H1 (cell line): ENCODE measurements around the gene PTPRF. TPM values are rescaled to one million over a fixed set of nuclear protein-coding genes. Genes with fewer than 3 reads are reported as not detected.
A peak's percentile ranks its signal among the peaks of the same experiment; 100 is the strongest.

Experiments used
- CTCF ChIA-PET: fragments of 300-600 bp; sonication (Branson Sonifier 250); formaldehyde crosslinking; loops from one replicate; lab custom pipeline; 2021; ENCODE audit not compliant: partially characterized antibody; lab: Charles Lee
- POLR2A ChIA-PET: fragments of 300-600 bp; sonication (Branson Sonifier 250); formaldehyde crosslinking; loops from one replicate; lab custom pipeline; 2021; ENCODE audit warnings: inconsistent platforms; ENCODE audit not compliant: partially characterized antibody; lab: Charles Lee
- DNase-seq, 2 experiments: peaks; one replicate each; pipeline versions ENCODE4 v3.0.0 to v3.0.0-alpha.2; 2010 to 2022; ENCODE audit warnings: low spot score in 2 of 2, low read depth in 1 of 2, mixed read lengths in 1 of 2
- FAIRE-seq: peaks from 2 replicates; lab custom pipeline; 2011; peaks lifted over from hg19 to GRCh38; lab: Jason Lieb, UNC
- H2AFZ ChIP-seq: 2 replicates; pipeline ENCODE4 v1.8.1; 2012; ENCODE audit warnings: low read length, inconsistent platforms
- H2AK5ac ChIP-seq: 2 replicates; pipeline ENCODE4 v1.6.1; 2013; ENCODE audit warnings: low read depth, low read length
- H2BK120ac ChIP-seq: replicated peaks from 2 replicates; pipeline ENCODE3; 2013; ENCODE audit warnings: low read depth, low read length, inconsistent platforms
- H2BK12ac ChIP-seq: 2 replicates; pipeline ENCODE4 v1.6.1; 2013; ENCODE audit warnings: low read depth, low read length
- H2BK15ac ChIP-seq: 2 replicates; pipeline ENCODE4 v1.6.1; 2013; ENCODE audit warnings: low read length
- H2BK20ac ChIP-seq: 2 replicates; pipeline ENCODE4 v1.6.1; 2013; ENCODE audit warnings: low read length
- H2BK5ac ChIP-seq: 2 replicates; pipeline ENCODE4 v1.6.1; 2013; ENCODE audit warnings: low read depth, low read length
- H3K14ac ChIP-seq: 2 replicates; pipeline ENCODE4 v1.6.1; 2013; ENCODE audit warnings: inconsistent platforms; ENCODE audit not compliant: insufficient read length
- H3K18ac ChIP-seq: 2 replicates; pipeline ENCODE4 v1.6.1; 2013; ENCODE audit warnings: low read length; ENCODE audit errors: extremely low read depth
- H3K23ac ChIP-seq: 2 replicates; pipeline ENCODE4 v1.6.1; 2013; ENCODE audit warnings: inconsistent platforms; ENCODE audit not compliant: insufficient read length
- H3K23me2 ChIP-seq: 2 replicates; pipeline ENCODE4 v1.6.1; 2013; ENCODE audit warnings: low read depth, low read length
- H3K27ac ChIP-seq: 2 replicates; pipeline ENCODE4 v1.6.1; 2011; ENCODE audit warnings: low read depth, low read length, inconsistent platforms
- H3K27me3 ChIP-seq, 4 experiments: replicated peaks in 1 of 4; 1 replicate in 1 of 4; 2 replicates in 3 of 4; pipeline versions ENCODE4 v1.6.1 to v1.8.1; 2011 to 2013; ENCODE audit warnings: low read length in 3 of 4, mild to moderate bottlenecking in 3 of 4, inconsistent platforms in 2 of 4, mixed read lengths in 2 of 4, moderate library complexity in 1 of 4; ENCODE audit not compliant: control insufficient read depth in 3 of 4, insufficient read depth in 3 of 4; ENCODE audit errors: extremely low read depth in 1 of 4
- H3K36me3 ChIP-seq, 4 experiments: 2 replicates each; pipeline versions ENCODE4 v1.6.1 to v1.8.1; 2011 to 2013; ENCODE audit warnings: mild to moderate bottlenecking in 4 of 4, low read length in 3 of 4, moderate library complexity in 2 of 4, control low read depth in 1 of 4, inconsistent platforms in 1 of 4; ENCODE audit not compliant: insufficient read depth in 4 of 4, control insufficient read depth in 2 of 4
- H3K4ac ChIP-seq: replicated peaks from 2 replicates; pipeline ENCODE3; 2013; ENCODE audit warnings: low read length, low read depth, mixed read lengths, inconsistent platforms; ENCODE audit not compliant: insufficient read length
- H3K4me1 ChIP-seq, 4 experiments: replicated peaks in 1 of 4; 1 replicate in 1 of 4; 2 replicates in 3 of 4; pipeline versions ENCODE4 v1.6.1 to v1.8.1; 2011 to 2013; ENCODE audit warnings: low read length in 3 of 4, inconsistent platforms in 2 of 4, mixed read lengths in 1 of 4; ENCODE audit not compliant: insufficient read depth in 4 of 4, control insufficient read depth in 3 of 4
- H3K4me2 ChIP-seq, 2 experiments: 2 replicates each; pipeline versions ENCODE4 v1.6.1 to v1.8.1; 2011 to 2013; ENCODE audit warnings: low read depth in 2 of 2, low read length in 2 of 2, control low read depth in 1 of 2, inconsistent platforms in 1 of 2, mild to moderate bottlenecking in 1 of 2; ENCODE audit not compliant: insufficient read depth in 1 of 2
- H3K4me3 ChIP-seq, 4 experiments: fragments of 200-600, 300-600 bp in 1 of 4; sonication (generic), shearing (Covaris generic), sonication (Bioruptor Twin) in 1 of 4; 2 replicates each; pipeline versions ENCODE4 v1.5.1 to v1.8.1; 2011 to 2016; ENCODE audit warnings: low read length in 4 of 4, low read depth in 3 of 4, control low read depth in 2 of 4, inconsistent platforms in 2 of 4, mild to moderate bottlenecking in 2 of 4, mixed read lengths in 1 of 4, moderate library complexity in 1 of 4; ENCODE audit not compliant: insufficient read depth in 2 of 4; ENCODE audit errors: extremely low read depth in 1 of 4
- H3K56ac ChIP-seq: replicated peaks from 2 replicates; pipeline ENCODE3; 2013; ENCODE audit warnings: low read depth, mild to moderate bottlenecking, mixed read lengths, low read length, inconsistent platforms; ENCODE audit not compliant: insufficient read length
- H3K79me1 ChIP-seq: 2 replicates; pipeline ENCODE4 v1.6.1; 2013; ENCODE audit warnings: low read depth, low read length, control low read depth
- H3K79me2 ChIP-seq, 2 experiments: 2 replicates each; pipeline versions ENCODE4 v1.6.1 to v1.8.1; 2012 to 2013; ENCODE audit warnings: low read length in 2 of 2, mild to moderate bottlenecking in 2 of 2, inconsistent platforms in 1 of 2; ENCODE audit not compliant: insufficient read depth in 2 of 2, control insufficient read depth in 1 of 2
- H3K9ac ChIP-seq, 4 experiments: replicated peaks in 1 of 4; 1 replicate in 1 of 4; 2 replicates in 3 of 4; pipeline versions ENCODE4 v1.6.1 to v1.8.1; 2011 to 2013; ENCODE audit warnings: low read depth in 3 of 4, low read length in 3 of 4, control low read depth in 2 of 4, mild to moderate bottlenecking in 2 of 4, moderate library complexity in 2 of 4, inconsistent platforms in 1 of 4; ENCODE audit errors: extremely low read depth in 1 of 4
- H3K9me3 ChIP-seq, 2 experiments: 2 replicates each; pipeline versions ENCODE4 v1.6.1 to v1.8.1; 2012 to 2013; ENCODE audit warnings: mild to moderate bottlenecking in 2 of 2, moderate library complexity in 2 of 2, control low read depth in 1 of 2, inconsistent platforms in 1 of 2, low read depth in 1 of 2, low read length in 1 of 2, mixed read lengths in 1 of 2; ENCODE audit not compliant: insufficient read depth in 2 of 2
- H4K20me1 ChIP-seq, 2 experiments: replicated peaks in 1 of 2; 2 replicates each; pipeline versions ENCODE3 to v1.8.1; 2011 to 2013; ENCODE audit warnings: inconsistent platforms in 2 of 2, low read length in 2 of 2, mild to moderate bottlenecking in 1 of 2; ENCODE audit not compliant: insufficient read depth in 2 of 2, control insufficient read depth in 1 of 2
- H4K5ac ChIP-seq: 2 replicates; pipeline ENCODE4 v1.6.1; 2013; ENCODE audit warnings: low read length, low read depth, mixed read lengths, inconsistent platforms; ENCODE audit not compliant: insufficient read length
- H4K8ac ChIP-seq: 2 replicates; pipeline ENCODE4 v1.8.0; 2013; ENCODE audit warnings: mild to moderate bottlenecking, moderate library complexity, low read length, inconsistent platforms; ENCODE audit not compliant: insufficient read depth; ENCODE audit errors: extremely low read depth
- H4K91ac ChIP-seq: replicated peaks from 2 replicates; pipeline ENCODE3; 2013; ENCODE audit warnings: low read length, mixed read lengths, inconsistent platforms; ENCODE audit not compliant: insufficient read length
- CBX8 ChIP-seq: fragments of 300-800, 300-1000 bp; sonication (generic); IDR thresholded peaks from 2 replicates; pipeline ENCODE4 v1.7.1; 2016; ENCODE audit warnings: low read depth, low read length, borderline replicate concordance
- CHD1 ChIP-seq: IDR thresholded peaks from 2 replicates; pipeline ENCODE4 v1.6.1; 2012; ENCODE audit warnings: low read depth, low read length, improper control_type of control experiment
- JUND ChIP-seq: IDR thresholded peaks from 2 replicates; pipeline ENCODE4 v1.6.1; 2011; ENCODE audit warnings: mild to moderate bottlenecking, improper control_type of control experiment, low read length
- KDM4A ChIP-seq: IDR thresholded peaks from one replicate; pipeline ENCODE4 v1.7.1; 2012; ENCODE audit warnings: low read depth, mild to moderate bottlenecking, moderate library complexity, low read length, inconsistent platforms; ENCODE audit not compliant: severe bottlenecking
- KDM5A ChIP-seq: fragments of 200-600 bp; IDR thresholded peaks from 2 replicates; pipeline ENCODE4 v1.7.1; 2012; ENCODE audit warnings: mild to moderate bottlenecking, low read length, inconsistent platforms, mixed read lengths
- MAX ChIP-seq: IDR thresholded peaks from 2 replicates; pipeline ENCODE4 v1.6.1; 2012; ENCODE audit warnings: inconsistent platforms
- POU5F1 ChIP-seq: IDR thresholded peaks from 2 replicates; pipeline ENCODE4 v1.6.1; 2011; ENCODE audit warnings: low read depth, mild to moderate bottlenecking, low read length, moderate library complexity
- RNF2 ChIP-seq: fragments of 200-900, 300-1000 bp; sonication (generic); IDR thresholded peaks from 2 replicates; pipeline ENCODE4 v1.7.1; 2016; ENCODE audit warnings: borderline replicate concordance, low read depth, mild to moderate bottlenecking, antibody characterized with exemption, low read length; ENCODE audit not compliant: poor library complexity, severe bottlenecking; ENCODE audit errors: missing control alignments
- SIN3A ChIP-seq, 2 experiments: IDR thresholded peaks in 1 of 2; conservative IDR thresholded peaks in 1 of 2; 2 replicates each; pipeline ENCODE4 v1.6.1; 2011 to 2012; ENCODE audit warnings: low read length in 2 of 2, improper control_type of control experiment in 1 of 2, low read depth in 1 of 2, mild to moderate bottlenecking in 1 of 2
- SP1 ChIP-seq: IDR thresholded peaks from 2 replicates; pipeline ENCODE4 v1.6.1; 2011; ENCODE audit warnings: low read depth, low read length
- SUZ12 ChIP-seq: fragments of 200-600 bp; sonication (generic); IDR thresholded peaks from 2 replicates; pipeline ENCODE4 v1.6.1; 2012; ENCODE audit warnings: mild to moderate bottlenecking, inconsistent platforms, low read length, moderate library complexity, mixed read lengths
- YY1 ChIP-seq: IDR thresholded peaks from 2 replicates; pipeline ENCODE4 v1.6.1; 2011; ENCODE audit warnings: low read depth, mild to moderate bottlenecking, low read length
- ZNF274 ChIP-seq: IDR thresholded peaks from 2 replicates; pipeline ENCODE4 v1.7.0; 2012; ENCODE audit warnings: low read length, borderline replicate concordance; ENCODE audit errors: extremely low read depth
- WGBS, 2 experiments: shearing (Covaris generic) in 1 of 2; methylation state at CpG; one replicate each; pipeline versions ENCODE4 v1.1.6 to v1.1.7; 2013 to 2015; ENCODE audit warnings: low lambda C conversion rate in 2 of 2, mixed read lengths in 2 of 2, inconsistent platforms in 1 of 2, low coverage in 1 of 2, missing lambda C conversion rate in 1 of 2; ENCODE audit not compliant: insufficient replicate concordance in 2 of 2, insufficient coverage in 1 of 2, insufficient read length in 1 of 2; ENCODE audit errors: extremely low coverage in 1 of 2, missing lambda C conversion rate in 1 of 2; 5-methylcytosine and 5-hydroxymethylcytosine counted together
- polyA plus RNA-seq, 7 experiments: library from polyadenylated mRNA; depleted of rRNA in 3 of 7; stranded (reverse) in 5 of 7; unstranded in 2 of 7; fragments of >200 nt in 5 of 7; fragments of 200-250 nt in 2 of 7; gene quantifications; 1 replicate in 5 of 7; 2 replicates in 1 of 7; 4 replicates in 1 of 7; pipeline versions ENCODE4 v1.2.1 to v1.2.3, GENCODE V29; 2011 to 2013; ENCODE audit warnings: missing spikeins in 2 of 7, mixed read lengths in 2 of 7
- total RNA-seq: library from RNA; stranded (reverse); fragmentation: NEBNext Ultra II Directional; extraction: Animal tissue kit (Norgen Biotek cat#: 25700); gene quantifications from 2 replicates; pipeline ENCODE4 v1.2.1, GENCODE V29; 2021

The PTPRF gene
- total and polyA plus RNA-seq, 2 of the 8 experiments (the other 6 are each of a cell fraction or from before 2014, with no cell fraction given): 136 to 231 TPM

GRCh38 chr1:43592051-43592665 lies 61.5 kb downstream of the PTPRF start:
- WGBS, 2 experiments: 91% methylated on average over 10 of the region's 11 CpGs; no CpG with 5 or more reads in 1 of the 2 experiments
- no peak for FAIRE-seq
- no peak for TF ChIP-seq MAX
- no peak for TF ChIP-seq SUZ12
- TF ChIP-seq SIN3A (conservative IDR thresholded peaks at IDR 0.05 in 1 of 2, IDR thresholded peaks at IDR 0.05 in 1 of 2; ENCODE audit: low read depth in 1 of 2, low read length in 2 of 2): no peak
- no peak for TF ChIP-seq RNF2
- no peak for TF ChIP-seq CBX8
- no peak for TF ChIP-seq CHD1
- TF ChIP-seq KDM5A: no peak
- TF ChIP-seq YY1: no peak
- TF ChIP-seq SP1: no peak
- TF ChIP-seq JUND: no peak
- TF ChIP-seq ZNF274: no peak
- TF ChIP-seq POU5F1: no peak
- no peak for TF ChIP-seq KDM4A

More at GRCh38 chr1:43592051-43592665, 61.5 kb downstream of the PTPRF start:
- Histone ChIP-seq H2BK20ac (no peak overlapping the region), H4K5ac (no peak overlapping the region), H3K18ac (no peak overlapping the region), H2AFZ (no peak overlapping the region), H3K27ac (no peak overlapping the region), H2AK5ac (no peak overlapping the region), H3K4me1 (no peaks in the 10 kb centered on the region), H3K4me2 (no peak overlapping the region), H4K8ac (no peak overlapping the region), H3K79me2 (no peaks in the 10 kb centered on the region), H3K4ac (no peak overlapping the region), H3K23me2 (no peaks in the 10 kb centered on the region), H2BK15ac (no peak overlapping the region), H2BK120ac (no peak overlapping the region), H3K9me3 (no peaks in the 10 kb centered on the region), H2BK12ac (no peak overlapping the region), H3K14ac (no peak overlapping the region), H3K4me3 (no peak overlapping the region), H4K91ac (no peak overlapping the region), H3K36me3 (peaks cover 18 to 38% (median 27%) of the 10 kb centered on the region in 4 experiments), H3K9ac (no peak overlapping the region), H3K27me3 (no peaks in the 10 kb centered on the region), H3K56ac (no peak overlapping the region), H4K20me1 (peaks cover 5 to 32% of the 10 kb centered on the region in 2 experiments), H2BK5ac (peak overlapping the region; percentile 52; the same call in 1 of the 2 replicates), H3K23ac (no peak overlapping the region), H3K79me1 (peaks cover 2% of the 10 kb centered on the region)
- ChIA-PET POLR2A (interaction anchor here (1.3 kb wide), 1 partner anchor 45 kb away, joined by 3 read pairs; no protein-coding TSS in a partner anchor), CTCF (interaction anchor here (1.2 to 1.3 kb wide), 2 partner anchors 11 to 20 kb away, joined by 4 to 5 read pairs; no protein-coding TSS in a partner anchor)
- DNase-seq: no peak
